Mammary epithelial cell (primary cell): ENCODE measurements around the gene MDGA2.

ENCODE experiments used
- CTCF ChIP-seq, 2 donors: IDR thresholded peaks in 1 of 2; conservative IDR thresholded peaks in 1 of 2; 2 replicates each; pipeline ENCODE4 v1.5.1; 2011 to 2012; ENCODE audit warnings: inconsistent platforms in 2 of 2, low read length in 2 of 2, mild to moderate bottlenecking in 2 of 2, control low read depth in 1 of 2, low read depth in 1 of 2; ENCODE audit not compliant: insufficient read depth in 1 of 2; ENCODE audit errors: extremely low read depth in 1 of 2
- EZH2 ChIP-seq: IDR thresholded peaks from 2 replicates; pipeline ENCODE4 v1.6.1; 2012; ENCODE audit warnings: low read length, inconsistent platforms, borderline replicate concordance

- TF ChIP-seq CTCF (conservative IDR thresholded peaks at IDR 0.05 in 1 of 2, IDR thresholded peaks at IDR 0.05 in 1 of 2; ENCODE audit: extremely low read depth in 1 of 2, insufficient read depth in 1 of 2, low read depth in 1 of 2, low read length in 2 of 2) = no peak
- TF ChIP-seq EZH2 = no peak
Measured at GRCh38 chr14:47705683-47706082, 30.3 kb upstream of the MDGA2 start.
